Caco-2 (cell line): Measurements from ENCODE around the gene RPL10. TPM values are rescaled to one million over a fixed set of nuclear protein-coding genes. Genes with fewer than 3 reads are reported as not detected.

ENCODE experiments used
- BruUV-seq: library from RNA; stranded (reverse); fragments of 400-500 nt; replicated peaks from 2 replicates; lab custom pipeline; 2021; lab: Mats Ljungman, UMichigan
- CTCF ChIA-PET: fragments of 300-600 bp; sonication (Branson Sonifier 250); formaldehyde crosslinking; loops from one replicate; lab custom pipeline; 2022; ENCODE audit warnings: antibody characterized with exemption; lab: Charles Lee
- POLR2A ChIA-PET: fragments of 300-600 bp; sonication (Branson Sonifier 250); formaldehyde crosslinking; loops from one replicate; lab custom pipeline; 2022; ENCODE audit warnings: antibody characterized with exemption; lab: Charles Lee
- DNase-seq, 2 experiments: peaks; one replicate each; pipeline versions ENCODE4 v3.0.0 to v3.0.0-alpha.2; 2020 to 2022
- H3K27me3 ChIP-seq: replicated peaks from 2 replicates; pipeline ENCODE4 v1.6.0; 2011; ENCODE audit warnings: low read length; ENCODE audit not compliant: control insufficient read depth, insufficient read depth
- H3K36me3 ChIP-seq: 2 replicates; pipeline ENCODE4 v1.5.1; 2011; ENCODE audit warnings: low read length; ENCODE audit not compliant: control insufficient read depth, insufficient read depth
- H3K4me1 ChIP-seq: fragments of 250-450 bp; sonication (Bioruptor Pico); 2 replicates; pipeline ENCODE4 v1.5.1; 2020; ENCODE audit warnings: mild to moderate bottlenecking
- H3K4me3 ChIP-seq: 2 replicates; pipeline ENCODE4 v1.5.1; 2011; ENCODE audit warnings: low read depth, mild to moderate bottlenecking, control low read depth, low read length
- H3K9me3 ChIP-seq: fragments of 250-450 bp; sonication (Bioruptor Pico); 2 replicates; pipeline ENCODE4 v1.5.1; 2020; ENCODE audit warnings: mild to moderate bottlenecking, moderate library complexity
- H3K27ac Mint-ChIP-seq: one replicate; pipeline ENCODE4 v1.8.0; 2022; ENCODE audit warnings: mixed read lengths; ENCODE audit not compliant: unreplicated experiment
- H3K27me3 Mint-ChIP-seq: one replicate; pipeline ENCODE4 v1.8.0; 2022; ENCODE audit warnings: mixed read lengths; ENCODE audit not compliant: insufficient read depth, unreplicated experiment
- H3K36me3 Mint-ChIP-seq: one replicate; pipeline ENCODE4 v1.8.0; 2022; ENCODE audit warnings: mild to moderate bottlenecking, mixed read lengths; ENCODE audit not compliant: insufficient read depth, unreplicated experiment
- H3K4me1 Mint-ChIP-seq: one replicate; pipeline ENCODE4 v1.8.0; 2022; ENCODE audit warnings: low read depth, mixed read lengths; ENCODE audit not compliant: unreplicated experiment
- H3K4me3 Mint-ChIP-seq: one replicate; pipeline ENCODE4 v1.8.0; 2022; ENCODE audit warnings: mild to moderate bottlenecking, moderate library complexity, mixed read lengths; ENCODE audit not compliant: unreplicated experiment
- H3K9me3 Mint-ChIP-seq: one replicate; pipeline ENCODE4 v1.8.0; 2022; ENCODE audit warnings: mixed read lengths; ENCODE audit not compliant: unreplicated experiment
- CTCF ChIP-seq, 2 experiments: fragments of 200-600 bp in 1 of 2; IDR thresholded peaks; 1 replicate in 1 of 2; 2 replicates in 1 of 2; pipeline versions ENCODE4 v1.5.1 to v1.8.0; 2011 to 2022; ENCODE audit warnings: antibody characterized with exemption in 1 of 2, control low read depth in 1 of 2, inconsistent platforms in 1 of 2, low read depth in 1 of 2, low read length in 1 of 2, mild to moderate bottlenecking in 1 of 2, moderate library complexity in 1 of 2; ENCODE audit not compliant: insufficient read depth in 1 of 2, severe bottlenecking in 1 of 2, unreplicated experiment in 1 of 2
- intact Hi-C: fragments of 100-400 bp; cut with micrococcal nuclease; formaldehyde crosslinking; loops from one replicate; pipeline ENCODE4 v1.10.0; 2022; ENCODE audit not compliant: unreplicated experiment
- total RNA-seq: library from RNA; stranded (reverse); gene quantifications from 2 replicates; pipeline ENCODE4 v1.2.3, GENCODE V29; 2022

Gene RPL10
- total RNA-seq, 1 experiment from 2014 or later, result 2,081 TPM

DNA sequence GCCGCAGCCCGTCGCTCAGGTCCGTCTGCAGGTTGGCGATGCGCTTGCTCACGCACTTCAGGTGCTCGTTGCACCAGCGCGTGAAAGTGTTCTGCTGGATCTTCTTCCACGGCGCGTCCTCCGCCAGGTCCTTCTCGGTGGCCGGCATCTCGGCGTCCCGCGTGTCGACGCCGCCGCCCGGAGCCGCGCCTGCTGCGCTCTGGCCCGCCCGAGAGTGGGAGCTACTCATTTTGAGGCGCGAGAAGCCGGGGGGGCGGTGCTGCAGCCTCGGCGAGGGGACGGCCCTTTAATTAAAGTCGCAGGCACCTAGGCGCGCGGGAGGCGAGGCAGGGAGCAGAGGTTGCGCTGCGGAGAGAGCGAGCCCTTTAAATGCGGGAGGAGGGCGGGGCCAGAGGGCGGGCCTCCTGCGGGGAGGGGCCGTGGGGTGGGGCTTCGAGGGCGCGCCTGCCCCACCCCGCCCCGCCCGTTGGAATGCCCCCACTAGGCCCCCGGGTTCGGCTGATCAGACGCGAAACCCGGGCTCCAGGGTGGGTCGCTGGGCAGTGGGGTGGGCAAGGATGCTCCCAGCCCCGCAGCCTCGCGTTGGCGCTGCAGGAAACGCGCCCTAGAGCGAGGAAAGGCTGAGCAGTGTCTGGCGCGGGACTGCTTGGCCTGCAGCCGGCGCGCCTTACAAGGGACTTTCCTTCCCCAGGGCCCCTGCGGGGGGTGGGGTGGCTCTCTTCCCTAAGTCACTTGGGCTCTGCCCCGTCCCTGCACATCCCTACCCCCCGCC is 27.0 kb upstream of the RPL10 start:
- Mint-ChIP-seq H3K27ac (peak overlapping the region; percentile 61), H3K4me3 (peak overlapping the region; percentile 83), H3K36me3 (peaks cover 47% of the 10 kb centered on the region), H3K4me1 (no peaks in the 10 kb centered on the region), H3K9me3 (no peaks in the 10 kb centered on the region), H3K27me3 (no peaks in the 10 kb centered on the region)
- POLR2A ChIA-PET, result interaction anchor here (0.6 to 1.0 kb wide), 7 partner anchors 8 to 580 kb away, joined by 3 to 10 read pairs (median 4); partner anchors contain the start of genes EMD, IDH3G, RPL10 and SLC10A3
- CTCF ChIA-PET, result interaction anchor here (0.6 kb wide), 1 partner anchor 40 kb away, joined by 5 read pairs; no protein-coding TSS in a partner anchor
- no peaks in the 10 kb centered on the region; the same call in 1 of the 2 replicates for H3K36me3 ChIP-seq
- peak; percentile 92 to 93 for DNase-seq
- peaks cover 22% of the 10 kb centered on the region for H3K4me1 ChIP-seq
- H3K4me3 ChIP-seq, result peak overlapping the region; percentile 98
- TF ChIP-seq CTCF (IDR thresholded peaks at IDR 0.05; ENCODE audit: insufficient read depth in 1 of 2, low read depth in 1 of 2, low read length in 1 of 2, severe bottlenecking in 1 of 2, unreplicated experiment in 1 of 2), result no peak
- intact Hi-C loops, result loop anchor here (5.0 to 10.0 kb wide), 2 partner anchors 396 to 579 kb away; partner anchors contain the start of genes HCFC1, IDH3G, SSR4 and TMEM187
- no peaks in the 10 kb centered on the region for H3K9me3 ChIP-seq
- H3K27me3 ChIP-seq, result no peaks in the 10 kb centered on the region
- BruUV-seq, result no TSS peak

DNA sequence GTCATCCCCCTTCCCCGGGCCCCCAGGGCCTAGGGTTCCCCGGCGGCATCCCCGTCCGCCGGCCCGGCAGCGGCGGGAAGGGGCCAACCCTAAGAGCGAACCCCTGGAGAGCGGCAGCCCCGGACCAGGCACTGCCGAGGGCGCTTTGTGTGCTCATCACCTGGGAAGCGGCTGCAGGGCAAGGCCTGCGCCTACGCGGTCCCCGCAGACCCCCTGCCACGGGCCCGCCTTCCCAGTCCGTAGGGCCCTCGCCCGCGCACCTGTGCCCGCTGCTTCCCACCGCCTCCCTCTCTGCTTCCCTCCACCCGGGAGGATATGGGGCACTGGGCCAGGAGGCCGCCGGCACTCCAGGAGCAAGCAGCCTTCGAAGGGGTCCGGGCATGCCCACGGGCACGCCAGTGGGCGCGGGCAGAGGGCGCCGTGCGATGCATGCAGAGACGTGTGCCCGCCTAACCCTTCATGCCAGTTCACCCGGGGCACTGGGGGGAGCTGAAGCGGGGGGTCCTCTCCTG is 26.3 kb upstream of the RPL10 start:
- no TSS peak for BruUV-seq
- Mint-ChIP-seq H3K27ac (no peak overlapping the region), H3K27me3 (no peaks in the 10 kb centered on the region), H3K36me3 (peaks cover 43% of the 10 kb centered on the region), H3K4me1 (no peaks in the 10 kb centered on the region), H3K4me3 (peak overlapping the region; percentile 46), H3K9me3 (no peaks in the 10 kb centered on the region)
- DNase-seq, result no peak
- intact Hi-C loops, result loop anchor here (5.0 to 10.0 kb wide), 2 partner anchors 397 to 580 kb away; partner anchors contain the start of genes HCFC1, IDH3G, SSR4 and TMEM187
- peaks cover 22% of the 10 kb centered on the region for H3K4me1 ChIP-seq
- H3K9me3 ChIP-seq, result no peaks in the 10 kb centered on the region
- TF ChIP-seq CTCF (IDR thresholded peaks at IDR 0.05; ENCODE audit: insufficient read depth in 1 of 2, low read depth in 1 of 2, low read length in 1 of 2, severe bottlenecking in 1 of 2, unreplicated experiment in 1 of 2), result no peak
- ChIA-PET CTCF (no interaction called here), POLR2A (no interaction called here)
- peak overlapping the region; percentile 39 for H3K4me3 ChIP-seq
- H3K27me3 ChIP-seq, result no peaks in the 10 kb centered on the region
- H3K36me3 ChIP-seq, result peaks cover 1% of the 10 kb centered on the region; the same call in 1 of the 2 replicates

- Mint-ChIP-seq H3K9me3 (no peaks in the 10 kb centered on the region), H3K27ac (peak overlapping the region; percentile 48)
- peak in 1 of 2 experiments; percentile 54 for DNase-seq
Observed at GRCh38 chrX:154372612-154373022, 25.6 kb upstream of the RPL10 start.

More at GRCh38 chrX:154372612-154373022, 25.6 kb upstream of the RPL10 start:
- H3K9me3 ChIP-seq, result no peaks in the 10 kb centered on the region
- intact Hi-C loops, result loop anchor here (1.0 to 10.0 kb wide), 3 partner anchors 162 to 580 kb away; partner anchors contain the start of genes HCFC1, IDH3G, SSR4 and TMEM187
- BruUV-seq, result no TSS peak
- H3K4me1 ChIP-seq, result peaks cover 22% of the 10 kb centered on the region
- TF ChIP-seq CTCF (IDR thresholded peaks at IDR 0.05; ENCODE audit: insufficient read depth in 1 of 2, low read depth in 1 of 2, low read length in 1 of 2, severe bottlenecking in 1 of 2, unreplicated experiment in 1 of 2), result no peak
- 0 out of 2 replicates have a peak, but pooled peaks cover 2% of the 10 kb centered on the region for H3K36me3 ChIP-seq
- H3K27me3 ChIP-seq, result no peaks in the 10 kb centered on the region
- no peaks in the 10 kb centered on the region for H3K27me3 Mint-ChIP-seq
- ChIA-PET POLR2A (interaction anchor here (1.1 to 1.2 kb wide), 2 partner anchors 25 to 39 kb away, joined by 4 to 12 read pairs; partner anchors contain the start of gene TAFAZZIN), CTCF (interaction anchor here (0.6 to 2.0 kb wide), 10 partner anchors 9 to 169 kb away, joined by 3 to 18 read pairs (median 4); partner anchors contain the start of genes RPL10 and SLC10A3)
- H3K4me3 Mint-ChIP-seq, result peak overlapping the region; percentile 46
- peaks cover 37% of the 10 kb centered on the region for H3K36me3 Mint-ChIP-seq
- H3K4me3 ChIP-seq, result no peak overlapping the region
- H3K4me1 Mint-ChIP-seq, result no peaks in the 10 kb centered on the region
